ENCODE results near the gene ILKAP. TPM values are rescaled to one million over a fixed set of nuclear protein-coding genes. Genes with fewer than 3 reads are reported as not detected.
"Not testable (repeated sequence)": the region's sequence is repeated elsewhere in the genome, so short reads cannot be mapped to it uniquely, and the experiment has no call there.

ILKAP gene
- total RNA-seq, 6 experiments from 2014 or later: 27.3 to 34.3 (median 28.6) TPM

- DNase-seq: no peak
- Mint-ChIP-seq H3K9me3 (no peaks in the 10 kb centered on the region), H3K36me3 (ENCODE audit: low read depth) (peaks cover 49% of the 10 kb centered on the region), H3K27ac (peak overlapping the region; percentile 73), H3K4me1 (ENCODE audit: low read depth) (peaks cover 57% of the 10 kb centered on the region), H3K27me3 (ENCODE audit: insufficient read depth) (peaks cover 6% of the 10 kb centered on the region; the same call in 1 of the 2 replicates), H3K4me3 (no peak overlapping the region; the same call in 1 of the 2 replicates)
- no peak for TF ChIP-seq CTCF (IDR thresholded peaks at IDR 0.05)
These were observed 31.8 kb downstream of the ILKAP start for GRCh38 chr2:238171575-238172187.

GRCh38 chr2:238171072-238171431 is 32.4 kb downstream of the ILKAP start:
- not testable (repeated sequence) for DNase-seq; H3K9me3 Mint-ChIP-seq; H3K27me3 Mint-ChIP-seq (ENCODE audit: insufficient read depth); H3K4me3 Mint-ChIP-seq
- Mint-ChIP-seq H3K36me3 (ENCODE audit: low read depth) (peaks cover 44% of the 10 kb centered on the region), H3K27ac (peak overlapping the region; percentile 94), H3K4me1 (ENCODE audit: low read depth) (peaks cover 57% of the 10 kb centered on the region)

GRCh38 chr2:238170386-238171071 is 33.0 kb downstream of the ILKAP start:
- H3K36me3 Mint-ChIP-seq (ENCODE audit: low read depth): peaks cover 44% of the 10 kb centered on the region
- no peak for TF ChIP-seq CTCF (IDR thresholded peaks at IDR 0.05)
- peaks cover 57% of the 10 kb centered on the region for H3K4me1 Mint-ChIP-seq (ENCODE audit: low read depth)
- no peaks in the 10 kb centered on the region for H3K9me3 Mint-ChIP-seq
- peak overlapping the region; percentile 94 for H3K27ac Mint-ChIP-seq
- H3K4me3 Mint-ChIP-seq: peak overlapping the region; percentile 71
- peaks cover 6% of the 10 kb centered on the region; the same call in 1 of the 2 replicates for H3K27me3 Mint-ChIP-seq (ENCODE audit: insufficient read depth)
- DNase-seq: no peak

GRCh38 chr2:238169708-238170251 is 33.7 kb downstream of the ILKAP start:
- peaks cover 7% of the 10 kb centered on the region; the same call in 1 of the 2 replicates for H3K27me3 Mint-ChIP-seq (ENCODE audit: insufficient read depth)
- H3K27ac Mint-ChIP-seq: peak overlapping the region; percentile 94
- no peaks in the 10 kb centered on the region for H3K9me3 Mint-ChIP-seq
- peak; percentile 92 for DNase-seq
- H3K36me3 Mint-ChIP-seq (ENCODE audit: low read depth): peaks cover 44% of the 10 kb centered on the region
- no peak for TF ChIP-seq CTCF (IDR thresholded peaks at IDR 0.05)
- peaks cover 57% of the 10 kb centered on the region for H3K4me1 Mint-ChIP-seq (ENCODE audit: low read depth)
- peak overlapping the region; percentile 71 for H3K4me3 Mint-ChIP-seq

GRCh38 chr2:238169048-238169707 is 34.3 kb downstream of the ILKAP start:
- Mint-ChIP-seq H3K4me3 (peak overlapping the region; percentile 71), H3K27ac (peak overlapping the region; percentile 94), H3K27me3 (ENCODE audit: insufficient read depth) (peaks cover 7% of the 10 kb centered on the region; the same call in 1 of the 2 replicates), H3K36me3 (ENCODE audit: low read depth) (peaks cover 44% of the 10 kb centered on the region), H3K9me3 (no peaks in the 10 kb centered on the region), H3K4me1 (ENCODE audit: low read depth) (peaks cover 57% of the 10 kb centered on the region)
- no peak for TF ChIP-seq CTCF (IDR thresholded peaks at IDR 0.05)
- DNase-seq: peak; percentile 85

Measured in HFFc6 (cell line).